ENCODE results near the gene MIEF2.
A peak's percentile ranks its signal among the peaks of the same experiment; 100 is the strongest.

MIEF2 gene

GRCh38 chr17:18236494-18236893 lies 24.0 kb upstream of the MIEF2 start:
- no peak for DNase-seq

- no peak for DNase-seq
Observed at GRCh38 chr17:18237461-18237860, 23.0 kb upstream of the MIEF2 start.

GRCh38 chr17:18238299-18238698 lies 22.2 kb upstream of the MIEF2 start:
- DNase-seq: no peak

GRCh38 chr17:18240449-18240848 lies 20.0 kb upstream of the MIEF2 start:
- DNase-seq: no peak

- DNase-seq: no peak
Observed at GRCh38 chr17:18241229-18241871, 19.1 kb upstream of the MIEF2 start.

- DNase-seq: no peak
Observed at GRCh38 chr17:18245038-18245776, 15.3 kb upstream of the MIEF2 start.

GRCh38 chr17:18246109-18246725 lies 14.2 kb upstream of the MIEF2 start:
- no peak for DNase-seq

- peak; percentile 81 for DNase-seq
Observed at GRCh38 chr17:18246880-18247612, 13.4 kb upstream of the MIEF2 start.

GRCh38 chr17:18247613-18248001 lies 12.9 kb upstream of the MIEF2 start:
- no peak for DNase-seq

- peak; percentile 72 for DNase-seq
Observed at GRCh38 chr17:18248300-18248731, 12.1 kb upstream of the MIEF2 start.

GRCh38 chr17:18248811-18249210 lies 11.7 kb upstream of the MIEF2 start:
- no peak for DNase-seq

- DNase-seq: no peak
Observed at GRCh38 chr17:18250259-18250658, 10.2 kb upstream of the MIEF2 start.

GRCh38 chr17:18250708-18251107 lies 9.8 kb upstream of the MIEF2 start:
- no peak for DNase-seq

- no peak for DNase-seq
Observed at GRCh38 chr17:18251204-18251603, 9.3 kb upstream of the MIEF2 start.

- DNase-seq: no peak
Observed at GRCh38 chr17:18252160-18252559, 8.3 kb upstream of the MIEF2 start.

- DNase-seq: no peak
Observed at GRCh38 chr17:18253187-18253884, 7.1 kb upstream of the MIEF2 start.

GRCh38 chr17:18253947-18254821 lies 6.3 kb upstream of the MIEF2 start:
- DNase-seq: no peak

GRCh38 chr17:18254888-18255649 lies 5.4 kb upstream of the MIEF2 start:
- DNase-seq: no peak

GRCh38 chr17:18256351-18256750 lies 4.1 kb upstream of the MIEF2 start:
- DNase-seq: no peak

GRCh38 chr17:18256776-18257175 lies 3.7 kb upstream of the MIEF2 start:
- DNase-seq: no peak

Data from stimulated activated CD8-positive, alpha-beta memory T cell treated with anti-CD3 and anti-CD28 coated beads, Interleukin-4, amount 100 ng/mL, for 48 hours (primary cell).